ENCODE results near the gene SLC16A8. TPM values are rescaled to one million over a fixed set of nuclear protein-coding genes. Genes with fewer than 3 reads are reported as not detected.

Gene SLC16A8
- total and polyA plus RNA-seq, 2 of the 13 experiments (the other 11 are each of a cell fraction or from before 2014, with no cell fraction given): not detected

GRCh38 chr22:38038890-38039812, 44.8 kb downstream of the SLC16A8 start:
- 72% methylated on average over 21 of the region's 46 CpGs for WGBS (ENCODE audit: low lambda C conversion rate)
- H3K79me2 ChIP-seq (ENCODE audit: insufficient read depth, low read length): no peaks in the 10 kb centered on the region
- DNase-seq (ENCODE audit: low spot score) (no peak), ATAC-seq (no peak), FAIRE-seq (no peak)
- H3K9me3 ChIP-seq (ENCODE audit: low read length): no peaks in the 10 kb centered on the region
- no peak overlapping the region for H3K4me2 ChIP-seq (ENCODE audit: low read depth, low read length)
- H3K9ac ChIP-seq (ENCODE audit: insufficient read depth, low read depth, low read length): no peak overlapping the region
- no peak overlapping the region for H2AFZ ChIP-seq (ENCODE audit: low read length)
- no peak overlapping the region for H3K4me3 ChIP-seq (replicated peaks in 1 of 3; ENCODE audit: insufficient read depth in 1 of 3, low read depth in 2 of 3, low read length in 3 of 3)
- CTCF ChIA-PET (ENCODE audit: low intra/inter-chr PET ratio, low total read pairs): no interaction called here
- peaks cover 55% of the 10 kb centered on the region for H3K4me1 ChIP-seq (ENCODE audit: insufficient read depth, low read length)
- peaks cover 1 to 36% of the 10 kb centered on the region in 2 experiments; a peak in 3 of 5 replicates for H3K27me3 ChIP-seq (ENCODE audit: control insufficient read depth in 1 of 2, insufficient read depth in 2 of 2, low read length in 2 of 2)
- in situ Hi-C loops (cut with HindIII; ENCODE audit: extremely low pct_ligation_motif_present, low pct_unique_long_range_greater_than_20kb) (no loop called here), intact Hi-C loops (cut with micrococcal nuclease; ENCODE audit: unreplicated experiment) (no loop called here)
- POLR2A ChIA-PET: no interaction called here
- H3K27ac ChIP-seq (ENCODE audit: extremely low read length, insufficient read depth, low read length): no peak overlapping the region
- no peaks in the 10 kb centered on the region for H3K36me3 ChIP-seq (replicated peaks in 1 of 2; ENCODE audit: control insufficient read depth in 1 of 2, insufficient read depth in 2 of 2, low read length in 2 of 2)
- no peaks in the 10 kb centered on the region for H4K20me1 ChIP-seq (ENCODE audit: insufficient read depth, low read length)
- no TSS peak for BruUV-seq (replicated peaks)
- no peak for TF ChIP-seq PCBP2 (optimal IDR thresholded peaks at IDR 0.05; ENCODE audit: low read depth, low read length, poor library complexity, severe bottlenecking)
- no peak for TF ChIP-seq NFKB2 (CRISPR knock-in tag; IDR thresholded peaks at IDR 0.05; ENCODE audit: borderline replicate concordance)
- TF ChIP-seq ATF7 (IDR thresholded peaks at IDR 0.05): no peak
- TF ChIP-seq ATF7 (CRISPR knock-in tag; IDR thresholded peaks at IDR 0.05): no peak
- no peak for TF ChIP-seq CBFB (CRISPR knock-in tag; IDR thresholded peaks at IDR 0.05)
- TF ChIP-seq, protein P1, sequence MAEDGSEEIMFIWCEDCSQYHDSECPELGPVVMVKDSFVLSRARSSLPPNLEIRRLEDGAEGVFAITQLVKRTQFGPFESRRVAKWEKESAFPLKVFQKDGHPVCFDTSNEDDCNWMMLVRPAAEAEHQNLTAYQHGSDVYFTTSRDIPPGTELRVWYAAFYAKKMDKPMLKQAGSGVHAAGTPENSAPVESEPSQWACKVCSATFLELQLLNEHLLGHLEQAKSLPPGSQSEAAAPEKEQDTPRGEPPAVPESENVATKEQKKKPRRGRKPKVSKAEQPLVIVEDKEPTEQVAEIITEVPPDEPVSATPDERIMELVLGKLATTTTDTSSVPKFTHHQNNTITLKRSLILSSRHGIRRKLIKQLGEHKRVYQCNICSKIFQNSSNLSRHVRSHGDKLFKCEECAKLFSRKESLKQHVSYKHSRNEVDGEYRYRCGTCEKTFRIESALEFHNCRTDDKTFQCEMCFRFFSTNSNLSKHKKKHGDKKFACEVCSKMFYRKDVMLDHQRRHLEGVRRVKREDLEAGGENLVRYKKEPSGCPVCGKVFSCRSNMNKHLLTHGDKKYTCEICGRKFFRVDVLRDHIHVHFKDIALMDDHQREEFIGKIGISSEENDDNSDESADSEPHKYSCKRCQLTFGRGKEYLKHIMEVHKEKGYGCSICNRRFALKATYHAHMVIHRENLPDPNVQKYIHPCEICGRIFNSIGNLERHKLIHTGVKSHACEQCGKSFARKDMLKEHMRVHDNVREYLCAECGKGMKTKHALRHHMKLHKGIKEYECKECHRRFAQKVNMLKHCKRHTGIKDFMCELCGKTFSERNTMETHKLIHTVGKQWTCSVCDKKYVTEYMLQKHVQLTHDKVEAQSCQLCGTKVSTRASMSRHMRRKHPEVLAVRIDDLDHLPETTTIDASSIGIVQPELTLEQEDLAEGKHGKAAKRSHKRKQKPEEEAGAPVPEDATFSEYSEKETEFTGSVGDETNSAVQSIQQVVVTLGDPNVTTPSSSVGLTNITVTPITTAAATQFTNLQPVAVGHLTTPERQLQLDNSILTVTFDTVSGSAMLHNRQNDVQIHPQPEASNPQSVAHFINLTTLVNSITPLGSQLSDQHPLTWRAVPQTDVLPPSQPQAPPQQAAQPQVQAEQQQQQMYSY (CRISPR knock-in tag; IDR thresholded peaks at IDR 0.05): no peak
- TF ChIP-seq, protein P2, sequence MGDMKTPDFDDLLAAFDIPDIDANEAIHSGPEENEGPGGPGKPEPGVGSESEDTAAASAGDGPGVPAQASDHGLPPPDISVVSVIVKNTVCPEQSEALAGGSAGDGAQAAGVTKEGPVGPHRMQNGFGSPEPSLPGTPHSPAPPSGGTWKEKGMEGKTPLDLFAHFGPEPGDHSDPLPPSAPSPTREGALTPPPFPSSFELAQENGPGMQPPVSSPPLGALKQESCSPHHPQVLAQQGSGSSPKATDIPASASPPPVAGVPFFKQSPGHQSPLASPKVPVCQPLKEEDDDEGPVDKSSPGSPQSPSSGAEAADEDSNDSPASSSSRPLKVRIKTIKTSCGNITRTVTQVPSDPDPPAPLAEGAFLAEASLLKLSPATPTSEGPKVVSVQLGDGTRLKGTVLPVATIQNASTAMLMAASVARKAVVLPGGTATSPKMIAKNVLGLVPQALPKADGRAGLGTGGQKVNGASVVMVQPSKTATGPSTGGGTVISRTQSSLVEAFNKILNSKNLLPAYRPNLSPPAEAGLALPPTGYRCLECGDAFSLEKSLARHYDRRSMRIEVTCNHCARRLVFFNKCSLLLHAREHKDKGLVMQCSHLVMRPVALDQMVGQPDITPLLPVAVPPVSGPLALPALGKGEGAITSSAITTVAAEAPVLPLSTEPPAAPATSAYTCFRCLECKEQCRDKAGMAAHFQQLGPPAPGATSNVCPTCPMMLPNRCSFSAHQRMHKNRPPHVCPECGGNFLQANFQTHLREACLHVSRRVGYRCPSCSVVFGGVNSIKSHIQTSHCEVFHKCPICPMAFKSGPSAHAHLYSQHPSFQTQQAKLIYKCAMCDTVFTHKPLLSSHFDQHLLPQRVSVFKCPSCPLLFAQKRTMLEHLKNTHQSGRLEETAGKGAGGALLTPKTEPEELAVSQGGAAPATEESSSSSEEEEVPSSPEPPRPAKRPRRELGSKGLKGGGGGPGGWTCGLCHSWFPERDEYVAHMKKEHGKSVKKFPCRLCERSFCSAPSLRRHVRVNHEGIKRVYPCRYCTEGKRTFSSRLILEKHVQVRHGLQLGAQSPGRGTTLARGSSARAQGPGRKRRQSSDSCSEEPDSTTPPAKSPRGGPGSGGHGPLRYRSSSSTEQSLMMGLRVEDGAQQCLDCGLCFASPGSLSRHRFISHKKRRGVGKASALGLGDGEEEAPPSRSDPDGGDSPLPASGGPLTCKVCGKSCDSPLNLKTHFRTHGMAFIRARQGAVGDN (CRISPR knock-in tag; IDR thresholded peaks at IDR 0.05): peak; percentile 14; the same call in 1 of the 2 replicates
- TF ChIP-seq ZBTB1 (CRISPR knock-in tag; IDR thresholded peaks at IDR 0.05; ENCODE audit: borderline replicate concordance): no peak
- TF ChIP-seq LCORL (IDR thresholded peaks at IDR 0.05): no peak
- TF ChIP-seq LCORL (CRISPR knock-in tag; IDR thresholded peaks at IDR 0.05): no peak
- TF ChIP-seq ZFY (CRISPR knock-in tag; IDR thresholded peaks at IDR 0.05): no peak
- no peak for TF ChIP-seq ZNF589 (CRISPR knock-in tag; conservative IDR thresholded peaks at IDR 0.05)
- TF ChIP-seq SIX4 (CRISPR knock-in tag; IDR thresholded peaks at IDR 0.05): no peak
- TF ChIP-seq THRA (CRISPR knock-in tag; IDR thresholded peaks at IDR 0.05; ENCODE audit: borderline replicate concordance): no peak
